GM19468 (cell line): ENCODE data around the gene CCL24.
"Not testable (repeated sequence)": the region's sequence is repeated elsewhere in the genome, so short reads cannot be mapped to it uniquely, and the experiment has no call there.

Experiments used
- ATAC-seq: cut with Tn5 transposase; IDR thresholded peaks from one replicate; pipeline ENCODE4 v1.9.1; 2021; ENCODE audit warnings: mild to moderate bottlenecking, moderate library complexity, moderate number of reproducible peaks; ENCODE audit not compliant: unreplicated experiment; ENCODE audit errors: extremely low read depth

The CCL24 gene, protein sequence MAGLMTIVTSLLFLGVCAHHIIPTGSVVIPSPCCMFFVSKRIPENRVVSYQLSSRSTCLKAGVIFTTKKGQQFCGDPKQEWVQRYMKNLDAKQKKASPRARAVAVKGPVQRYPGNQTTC

GRCh38 chr7:75813781-75814236 is at the start of gene CCL24:
CCL24 (minus strand) TSS chr7:75813806; CDS start chr7:75813715, 91 bp downstream.
- no peak for ATAC-seq

DNA sequence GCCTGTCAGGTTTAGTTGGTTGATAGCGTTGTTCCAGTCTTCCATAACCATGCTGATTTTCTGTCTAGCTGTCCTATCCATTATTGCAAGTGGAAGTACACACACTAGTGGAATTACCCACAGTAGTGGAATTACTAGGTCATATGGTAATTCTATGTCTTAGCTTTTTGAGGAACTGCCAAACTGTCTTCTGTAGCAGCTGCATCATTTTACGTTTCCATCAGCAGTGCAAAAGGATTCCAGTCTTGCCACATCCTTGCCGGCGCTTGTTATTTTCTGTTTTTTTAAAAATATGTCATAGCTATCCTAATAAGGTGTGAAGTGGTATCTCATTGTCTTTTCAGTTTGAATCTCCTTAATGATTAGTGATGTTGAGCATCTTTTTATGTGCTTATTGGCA is 48.0 kb upstream of the CCL24 start:
- no peak for ATAC-seq

- ATAC-seq, result no peak
These were observed 44.8 kb upstream of the CCL24 start for GRCh38 chr7:75858410-75858809.

GRCh38 chr7:75856536-75856935 is 42.9 kb upstream of the CCL24 start:
- ATAC-seq, result no peak

DNA sequence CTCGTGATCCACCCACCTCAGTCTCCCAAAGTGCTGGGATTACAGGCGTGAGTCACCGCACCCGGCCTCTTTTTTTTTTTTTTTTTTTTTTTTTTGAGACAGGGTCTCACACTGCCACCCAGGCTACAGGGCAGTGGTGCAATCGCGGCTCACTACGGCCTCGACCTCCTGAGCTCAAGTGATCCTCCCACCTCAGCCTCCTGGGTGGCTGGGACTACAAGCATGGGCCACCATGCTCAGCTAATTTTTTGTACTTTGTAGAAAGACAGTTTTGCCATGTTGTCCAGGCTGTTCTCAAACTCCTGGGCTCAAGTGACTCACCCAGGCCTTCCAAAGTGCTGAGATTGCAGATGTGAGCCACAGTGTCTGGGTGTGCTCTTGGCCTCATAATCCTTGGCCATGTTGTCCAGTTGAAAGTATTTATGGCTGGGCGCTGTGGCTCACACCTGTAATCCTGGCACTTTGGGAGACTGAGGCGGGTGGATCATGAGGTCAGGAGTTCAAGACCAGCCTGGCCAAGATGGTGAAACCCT is 41.3 kb upstream of the CCL24 start:
- ATAC-seq, result not testable (repeated sequence)

- no peak for ATAC-seq
These were observed 40.6 kb upstream of the CCL24 start for GRCh38 chr7:75854233-75854632.

DNA sequence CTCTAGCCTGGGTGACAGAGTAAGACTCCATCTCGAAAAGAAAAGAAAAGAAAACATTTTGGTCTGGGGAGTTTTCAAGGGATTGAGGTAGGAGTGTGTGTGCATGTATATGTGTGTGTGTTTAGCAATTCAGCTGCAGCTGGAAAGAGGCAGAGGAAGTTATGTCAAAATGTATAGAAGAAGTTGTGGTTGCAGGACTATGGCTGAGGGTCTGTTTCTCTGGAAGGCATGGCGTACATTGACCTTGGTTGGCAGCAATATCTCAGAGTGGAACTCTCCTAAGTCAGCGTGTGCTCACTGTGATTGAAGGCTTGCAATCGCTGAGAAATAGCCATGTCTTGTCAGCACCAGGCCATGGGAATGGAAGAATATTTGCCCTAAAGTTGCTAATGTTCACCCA is 36.6 kb upstream of the CCL24 start:
- no peak for ATAC-seq

- no peak for ATAC-seq
These were observed 36.0 kb upstream of the CCL24 start for GRCh38 chr7:75849573-75849972.

GRCh38 chr7:75847707-75848106 is 34.1 kb upstream of the CCL24 start:
- ATAC-seq, result no peak

DNA sequence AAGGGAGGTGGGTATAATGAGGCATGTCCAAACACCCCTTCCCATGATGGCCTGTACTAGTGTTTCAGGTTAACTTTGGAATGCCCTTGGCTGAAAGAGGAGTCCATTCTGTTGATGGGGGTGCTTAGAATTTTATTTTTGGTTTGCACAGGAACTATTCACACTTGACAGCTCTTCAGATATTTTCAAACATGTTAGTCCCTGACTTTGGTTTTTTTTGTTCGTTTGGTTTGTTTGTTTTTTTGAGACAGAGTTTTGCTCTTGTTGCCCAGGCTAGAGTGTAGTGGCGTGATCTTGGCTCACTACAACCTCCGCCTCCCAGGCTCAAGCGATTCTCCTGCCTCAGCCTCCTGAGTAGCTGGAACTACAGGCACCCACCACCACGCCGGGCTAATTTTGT is 31.5 kb upstream of the CCL24 start:
- not testable (repeated sequence) for ATAC-seq

DNA sequence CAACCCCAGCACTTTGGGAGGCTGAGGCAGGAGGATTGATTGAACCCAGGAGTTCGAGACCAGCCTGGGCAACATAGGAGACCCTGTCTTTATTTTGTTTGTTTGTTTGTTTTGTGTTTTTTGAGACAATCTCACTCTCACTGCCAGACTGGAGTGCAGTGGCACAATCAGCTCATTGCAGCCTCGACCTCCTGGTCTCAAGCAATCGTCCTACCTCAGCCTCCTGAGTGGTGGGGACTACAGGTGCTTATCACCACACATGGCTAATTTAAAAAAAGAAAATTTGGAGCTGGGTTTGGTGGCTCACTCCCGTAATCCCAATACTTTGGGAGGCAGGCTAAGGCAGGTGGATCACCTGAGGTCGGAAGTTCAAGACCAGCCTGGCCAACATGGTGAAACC is 30.6 kb upstream of the CCL24 start:
- ATAC-seq, result no peak

- ATAC-seq, result no peak
These were observed 30.1 kb upstream of the CCL24 start for GRCh38 chr7:75843613-75844116.

GRCh38 chr7:75842836-75843446 is 29.3 kb upstream of the CCL24 start:
- peak; percentile 37 for ATAC-seq

- no peak for ATAC-seq
These were observed 26.4 kb upstream of the CCL24 start for GRCh38 chr7:75840029-75840428.

- not testable (repeated sequence) for ATAC-seq
These were observed 24.8 kb upstream of the CCL24 start for GRCh38 chr7:75838281-75838930.

- ATAC-seq, result no peak
These were observed 23.2 kb upstream of the CCL24 start for GRCh38 chr7:75836798-75837197.

- ATAC-seq, result no peak
These were observed 22.2 kb upstream of the CCL24 start for GRCh38 chr7:75835688-75836285.

- ATAC-seq, result not testable (repeated sequence)
These were observed 20.1 kb upstream of the CCL24 start for GRCh38 chr7:75833662-75834061.

GRCh38 chr7:75830978-75831377 is 17.4 kb upstream of the CCL24 start:
- ATAC-seq, result no peak

DNA sequence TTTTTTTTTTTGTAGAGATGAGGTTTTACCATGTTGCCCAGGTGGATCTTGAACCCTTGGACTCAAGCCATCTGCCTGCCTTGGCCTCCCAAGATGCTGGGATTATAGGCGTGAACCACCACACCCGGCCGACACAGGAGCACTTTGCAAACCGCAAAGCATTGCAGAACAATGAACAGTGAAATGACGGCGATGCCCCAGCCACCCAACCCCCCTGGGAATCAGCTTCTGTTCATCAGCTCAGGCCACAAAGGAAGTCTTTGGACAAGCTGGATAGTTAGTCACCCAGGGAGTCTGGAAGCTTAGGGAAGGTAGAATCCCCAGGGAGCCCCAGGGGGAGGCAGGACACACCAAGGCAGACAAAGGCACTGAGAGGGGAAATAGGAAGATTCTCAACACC is 16.1 kb upstream of the CCL24 start:
- not testable (repeated sequence) for ATAC-seq
